ENCODE measurements around the gene ZNF548.
A peak's percentile ranks its signal among the peaks of the same experiment; 100 is the strongest.
"Not testable (repeated sequence)": the region's sequence is repeated elsewhere in the genome, so short reads cannot be mapped to it uniquely, and the experiment has no call there.

ZNF548 gene

GRCh38 chr19:57363688-57364181 lies 25.9 kb upstream of the ZNF548 start:
- TF ChIP-seq, protein P1, sequence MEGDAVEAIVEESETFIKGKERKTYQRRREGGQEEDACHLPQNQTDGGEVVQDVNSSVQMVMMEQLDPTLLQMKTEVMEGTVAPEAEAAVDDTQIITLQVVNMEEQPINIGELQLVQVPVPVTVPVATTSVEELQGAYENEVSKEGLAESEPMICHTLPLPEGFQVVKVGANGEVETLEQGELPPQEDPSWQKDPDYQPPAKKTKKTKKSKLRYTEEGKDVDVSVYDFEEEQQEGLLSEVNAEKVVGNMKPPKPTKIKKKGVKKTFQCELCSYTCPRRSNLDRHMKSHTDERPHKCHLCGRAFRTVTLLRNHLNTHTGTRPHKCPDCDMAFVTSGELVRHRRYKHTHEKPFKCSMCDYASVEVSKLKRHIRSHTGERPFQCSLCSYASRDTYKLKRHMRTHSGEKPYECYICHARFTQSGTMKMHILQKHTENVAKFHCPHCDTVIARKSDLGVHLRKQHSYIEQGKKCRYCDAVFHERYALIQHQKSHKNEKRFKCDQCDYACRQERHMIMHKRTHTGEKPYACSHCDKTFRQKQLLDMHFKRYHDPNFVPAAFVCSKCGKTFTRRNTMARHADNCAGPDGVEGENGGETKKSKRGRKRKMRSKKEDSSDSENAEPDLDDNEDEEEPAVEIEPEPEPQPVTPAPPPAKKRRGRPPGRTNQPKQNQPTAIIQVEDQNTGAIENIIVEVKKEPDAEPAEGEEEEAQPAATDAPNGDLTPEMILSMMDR (IDR thresholded peaks at IDR 0.05; ENCODE audit: insufficient read depth, low read length, poor library complexity, severe bottlenecking), result no peak
- Histone ChIP-seq H3K27me3 (replicated peaks; ENCODE audit: control insufficient read depth, insufficient read depth, low read length) (no peaks in the 10 kb centered on the region), H3K4me3 (replicated peaks; ENCODE audit: low read depth, low read length) (peak overlapping the region; percentile 83), H3K36me3 (ENCODE audit: control insufficient read depth, insufficient read depth, low read length) (peaks cover 4% of the 10 kb centered on the region)
- no peak for DNase-seq (ENCODE audit: extremely low read depth, insufficient read length)

DNA sequence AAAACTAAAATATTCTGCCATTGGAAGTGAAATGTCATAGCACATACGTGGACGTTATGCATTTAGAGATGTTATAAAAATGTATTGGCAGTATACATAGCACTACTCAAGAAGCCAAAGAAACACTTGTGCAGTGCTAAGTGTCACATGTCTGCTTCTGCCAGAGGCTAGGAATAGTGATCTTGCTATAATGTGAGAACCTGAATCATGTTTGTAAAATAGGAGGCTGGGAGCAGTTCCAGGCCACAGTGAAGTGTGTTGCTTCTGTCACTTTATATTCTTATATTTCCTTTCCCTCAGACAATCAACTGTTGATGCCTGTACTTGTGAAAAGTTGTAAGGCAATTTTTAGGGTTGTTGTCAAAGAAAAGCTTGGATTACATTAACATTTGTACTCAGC lies 22.9 kb upstream of the ZNF548 start:
- Histone ChIP-seq H3K36me3 (ENCODE audit: control insufficient read depth, insufficient read depth, low read length) (peaks cover 2% of the 10 kb centered on the region), H3K4me3 (replicated peaks; ENCODE audit: low read depth, low read length) (no peak overlapping the region), H3K27me3 (replicated peaks; ENCODE audit: control insufficient read depth, insufficient read depth, low read length) (no peaks in the 10 kb centered on the region)
- TF ChIP-seq, protein P1 (IDR thresholded peaks at IDR 0.05; ENCODE audit: insufficient read depth, low read length, poor library complexity, severe bottlenecking), result no peak
- no peak for DNase-seq (ENCODE audit: extremely low read depth, insufficient read length)

DNA sequence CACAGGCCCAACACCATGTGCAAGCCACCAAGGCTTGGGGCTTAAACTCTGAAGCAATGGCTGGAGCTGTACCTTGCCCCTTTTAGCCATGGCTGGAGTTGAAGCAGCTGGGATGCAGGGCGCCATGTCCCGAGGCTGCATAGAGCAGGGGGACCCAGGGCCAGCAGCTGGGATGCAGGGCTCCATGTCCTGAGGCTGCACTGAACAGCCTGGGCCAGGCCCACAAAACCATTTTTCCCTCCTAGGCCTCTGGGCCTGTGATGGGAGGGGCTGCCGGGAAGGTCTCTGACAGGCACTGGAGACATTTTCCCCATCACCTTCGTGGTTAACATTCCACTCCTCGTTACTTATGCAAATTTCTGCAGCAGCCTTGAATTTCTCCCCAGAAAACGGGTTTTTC lies 15.5 kb upstream of the ZNF548 start:
- no peaks in the 10 kb centered on the region for H3K27me3 ChIP-seq (replicated peaks; ENCODE audit: control insufficient read depth, insufficient read depth, low read length)
- TF ChIP-seq, protein P1 (IDR thresholded peaks at IDR 0.05; ENCODE audit: insufficient read depth, low read length, poor library complexity, severe bottlenecking), result no peak
- no peak for DNase-seq (ENCODE audit: extremely low read depth, insufficient read length)
- H3K36me3 ChIP-seq (ENCODE audit: control insufficient read depth, insufficient read depth, low read length), result peaks cover 21% of the 10 kb centered on the region
- no peak overlapping the region for H3K4me3 ChIP-seq (replicated peaks; ENCODE audit: low read depth, low read length)

DNA sequence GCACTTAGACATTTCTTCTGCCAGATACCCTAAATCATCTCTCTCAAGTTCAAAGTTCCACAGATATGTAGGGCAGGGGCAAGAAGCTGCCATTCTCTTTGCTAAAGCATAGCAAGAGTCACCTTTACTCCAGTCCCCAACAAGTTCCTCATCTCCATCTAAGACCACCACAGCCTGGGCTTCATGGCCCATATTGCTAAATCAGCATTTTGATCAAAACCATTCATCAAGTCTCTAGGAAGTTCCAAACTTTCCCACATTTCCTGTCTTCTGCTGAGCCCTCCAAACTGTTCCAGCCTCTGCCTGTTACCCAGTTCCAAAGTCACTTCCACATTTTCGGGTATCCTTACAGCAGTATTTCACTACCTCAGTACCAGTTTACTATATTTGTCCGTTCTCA lies 15.0 kb upstream of the ZNF548 start:
- not testable (repeated sequence) for H3K27me3 ChIP-seq (replicated peaks; ENCODE audit: control insufficient read depth, insufficient read depth, low read length); DNase-seq (ENCODE audit: extremely low read depth, insufficient read length); H3K4me3 ChIP-seq (replicated peaks; ENCODE audit: low read depth, low read length)
- peaks cover 21% of the 10 kb centered on the region for H3K36me3 ChIP-seq (ENCODE audit: control insufficient read depth, insufficient read depth, low read length)

GRCh38 chr19:57376151-57376550 lies 13.5 kb upstream of the ZNF548 start:
- H3K4me3 ChIP-seq (replicated peaks; ENCODE audit: low read depth, low read length), result no peak overlapping the region
- no peak for DNase-seq (ENCODE audit: extremely low read depth, insufficient read length)
- peaks cover 21% of the 10 kb centered on the region for H3K36me3 ChIP-seq (ENCODE audit: control insufficient read depth, insufficient read depth, low read length)
- TF ChIP-seq, protein P1 (IDR thresholded peaks at IDR 0.05; ENCODE audit: insufficient read depth, low read length, poor library complexity, severe bottlenecking), result no peak
- no peaks in the 10 kb centered on the region for H3K27me3 ChIP-seq (replicated peaks; ENCODE audit: control insufficient read depth, insufficient read depth, low read length)

DNA sequence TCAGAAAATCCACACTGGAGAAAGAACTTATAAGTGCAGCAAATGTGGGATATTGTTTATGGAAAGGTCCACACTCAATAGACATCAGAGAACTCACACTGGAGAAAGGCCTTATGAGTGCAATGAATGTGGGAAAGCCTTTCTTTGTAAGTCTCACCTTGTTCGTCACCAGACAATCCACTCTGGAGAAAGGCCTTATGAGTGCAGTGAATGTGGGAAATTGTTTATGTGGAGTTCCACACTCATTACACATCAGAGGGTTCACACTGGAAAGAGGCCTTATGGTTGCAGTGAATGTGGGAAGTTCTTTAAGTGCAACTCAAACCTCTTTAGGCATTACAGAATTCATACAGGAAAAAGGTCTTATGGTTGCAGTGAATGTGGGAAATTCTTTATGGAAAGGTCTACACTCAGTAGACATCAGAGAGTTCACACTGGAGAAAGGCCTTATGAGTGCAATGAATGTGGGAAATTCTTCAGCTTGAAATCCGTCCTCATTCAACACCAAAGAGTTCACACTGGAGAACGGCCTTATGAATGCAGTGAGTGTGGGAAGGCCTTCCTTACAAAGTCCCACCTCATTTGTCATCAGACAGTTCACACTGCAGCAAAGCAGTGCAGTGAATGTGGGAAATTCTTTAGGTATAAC lies 12.0 kb upstream of the ZNF548 start:
- H3K36me3 ChIP-seq (ENCODE audit: control insufficient read depth, insufficient read depth, low read length), result peaks cover 16% of the 10 kb centered on the region
- no peak for DNase-seq (ENCODE audit: extremely low read depth, insufficient read length)
- H3K27me3 ChIP-seq (replicated peaks; ENCODE audit: control insufficient read depth, insufficient read depth, low read length), result no peaks in the 10 kb centered on the region
- no peak overlapping the region for H3K4me3 ChIP-seq (replicated peaks; ENCODE audit: low read depth, low read length)
- TF ChIP-seq, protein P1 (IDR thresholded peaks at IDR 0.05; ENCODE audit: insufficient read depth, low read length, poor library complexity, severe bottlenecking), result no peak

Measured in GM06990 (cell line).